GM23248 (cell line): ENCODE measurements around the gene ZNF552. TPM values are rescaled to one million over a fixed set of nuclear protein-coding genes. Genes with fewer than 3 reads are reported as not detected.
"Not testable (repeated sequence)": the region's sequence is repeated elsewhere in the genome, so short reads cannot be mapped to it uniquely, and the experiment has no call there.

Source experiments
- DNase-seq: peaks from one replicate; pipeline ENCODE4 v3.0.0-alpha.2; 2015
- H2AFZ ChIP-seq: fragments of 200-600 bp; sonication (generic); 2 replicates; pipeline ENCODE4 v1.6.1; 2016; ENCODE audit warnings: antibody characterized with exemption
- H3F3A ChIP-seq: fragments of 200-600 bp; sonication (generic); 2 replicates; pipeline ENCODE4 v1.6.1; 2016; ENCODE audit warnings: mild to moderate bottlenecking, antibody characterized with exemption, mixed run types; ENCODE audit not compliant: insufficient read depth
- H3K27ac ChIP-seq: fragments of 200-600 bp; sonication (generic); 2 replicates; pipeline ENCODE4 v1.5.1; 2016; ENCODE audit warnings: mild to moderate bottlenecking
- H3K27me3 ChIP-seq: fragments of 200-600 bp; sonication (generic); replicated peaks from 2 replicates; pipeline ENCODE4 v1.6.1; 2016; ENCODE audit warnings: mild to moderate bottlenecking; ENCODE audit not compliant: insufficient read depth
- H3K36me3 ChIP-seq: fragments of 200-600 bp; sonication (generic); 2 replicates; pipeline ENCODE4 v1.6.1; 2016; ENCODE audit warnings: low read depth, mild to moderate bottlenecking
- H3K4me1 ChIP-seq: fragments of 200-600 bp; sonication (generic); 2 replicates; pipeline ENCODE4 v1.6.1; 2016; ENCODE audit warnings: mild to moderate bottlenecking; ENCODE audit not compliant: insufficient read depth
- H3K4me2 ChIP-seq: fragments of 200-600 bp; sonication (generic); one replicate; pipeline ENCODE4 v1.6.1; 2016; ENCODE audit warnings: mild to moderate bottlenecking; ENCODE audit not compliant: unreplicated experiment
- H3K4me3 ChIP-seq: fragments of 200-600 bp; sonication (generic); 2 replicates; pipeline ENCODE4 v1.5.1; 2016; ENCODE audit warnings: mild to moderate bottlenecking
- H3K79me2 ChIP-seq: fragments of 200-600 bp; sonication (generic); 2 replicates; pipeline ENCODE4 v1.6.1; 2016; ENCODE audit warnings: mild to moderate bottlenecking; ENCODE audit not compliant: insufficient read depth
- H3K9ac ChIP-seq: fragments of 200-600 bp; sonication (generic); 2 replicates; pipeline ENCODE4 v1.6.1; 2016; ENCODE audit warnings: mild to moderate bottlenecking
- H3K9me2 ChIP-seq: fragments of 200-600 bp; sonication (generic); 2 replicates; pipeline ENCODE4 v1.6.1; 2016; ENCODE audit warnings: mixed run types, mild to moderate bottlenecking, moderate library complexity; ENCODE audit not compliant: insufficient read depth
- H3K9me3 ChIP-seq: fragments of 200-600 bp; sonication (generic); one replicate; pipeline ENCODE4 v1.6.1; 2017; ENCODE audit warnings: low read depth
- H4K20me1 ChIP-seq: fragments of 200-600 bp; sonication (generic); 2 replicates; pipeline ENCODE4 v1.6.0; 2016; ENCODE audit not compliant: insufficient read depth
- EZH2 ChIP-seq: fragments of 200-600 bp; sonication (generic); IDR thresholded peaks from 2 replicates; pipeline ENCODE4 v1.6.1; 2018; ENCODE audit warnings: antibody characterized with exemption, mild to moderate bottlenecking; ENCODE audit not compliant: insufficient read depth, poor library complexity, severe bottlenecking
- EZH2phosphoT487 ChIP-seq: fragments of 200-600 bp; sonication (generic); IDR thresholded peaks from 2 replicates; pipeline ENCODE4 v1.6.1; 2018; ENCODE audit warnings: antibody characterized with exemption, moderate library complexity, mild to moderate bottlenecking, low read depth; ENCODE audit not compliant: insufficient read depth
- WGBS, 2 experiments: methylation state at CpG; one replicate each; pipeline ENCODE4 v1.1.6; 2015 to 2017; ENCODE audit warnings: low lambda C conversion rate in 2 of 2, low coverage in 1 of 2; ENCODE audit errors: missing lambda C conversion rate in 2 of 2; 5-methylcytosine and 5-hydroxymethylcytosine counted together
- in situ Hi-C: fragments of 300-500 bp; cut with MboI; formaldehyde crosslinking; loops from 2 replicates; pipeline ENCODE4 v1.15.0; 2020
- polyA plus RNA-seq: library from polyadenylated mRNA; unstranded; fragments of >200 nt; fragmentation: Nextera tagmentation; extraction: Ambion mirVana; gene quantifications from 2 replicates; pipeline ENCODE4 v1.2.1, GENCODE V29; 2016
- total RNA-seq: library from RNA; depleted of rRNA; stranded (reverse); fragments of >200 nt; shearing (Covaris generic); gene quantifications from 2 replicates; pipeline ENCODE4 v1.2.3, GENCODE V29; 2014; rRNA removed

Gene ZNF552
- total RNA-seq = 2.9 and 4.3 TPM in 2 replicates
- polyA plus RNA-seq = 2.7 and 3.2 TPM in 2 replicates

DNA sequence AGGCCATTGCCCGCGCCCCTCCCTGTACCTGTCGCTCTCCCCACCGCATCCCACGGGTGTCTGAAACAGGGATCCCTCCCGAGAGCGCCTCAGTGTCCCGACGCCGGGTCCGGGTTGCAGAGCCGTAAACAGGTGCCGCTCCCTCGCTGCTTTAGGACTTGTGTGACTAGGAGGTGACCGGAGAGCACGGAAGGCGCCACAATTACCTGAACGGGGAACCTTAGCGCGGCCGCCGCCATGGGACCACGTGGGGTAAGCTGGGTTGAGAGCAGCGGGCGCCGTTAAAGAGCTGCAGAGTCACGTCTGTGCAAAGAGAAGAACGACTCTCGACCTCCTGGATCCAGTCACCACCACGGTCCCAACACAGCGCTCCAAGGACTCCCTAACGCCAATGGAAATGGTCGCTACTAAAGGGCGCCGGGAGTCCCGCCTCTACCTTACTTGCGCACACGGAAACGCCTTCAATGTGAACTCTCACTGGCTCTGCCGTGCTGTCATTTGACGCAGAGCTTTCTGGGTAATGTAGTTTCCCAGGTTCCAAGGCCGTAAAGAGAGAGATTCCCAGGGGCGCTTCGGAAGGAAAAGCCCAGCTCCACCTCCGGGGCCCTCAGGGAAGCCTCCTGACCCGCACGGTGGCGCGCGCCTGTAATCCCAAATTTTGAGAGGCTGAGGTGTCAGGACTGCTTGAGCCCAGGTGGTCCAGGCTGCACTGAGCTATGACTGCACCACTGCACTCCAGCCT lies at the start of gene ZNF552:
TSS of gene ZNF552 (minus strand) at position 409 of the 742 bp plus-strand sequence. CDS start at position 239, 170 bp downstream.
- WGBS, 2 experiments = 2% methylated on average over 47 to 49 of the region's 50 CpGs
- in situ Hi-C loops = no loop called here
- H3K27ac ChIP-seq = peak within 1 kb of the TSS; percentile 47

DNA sequence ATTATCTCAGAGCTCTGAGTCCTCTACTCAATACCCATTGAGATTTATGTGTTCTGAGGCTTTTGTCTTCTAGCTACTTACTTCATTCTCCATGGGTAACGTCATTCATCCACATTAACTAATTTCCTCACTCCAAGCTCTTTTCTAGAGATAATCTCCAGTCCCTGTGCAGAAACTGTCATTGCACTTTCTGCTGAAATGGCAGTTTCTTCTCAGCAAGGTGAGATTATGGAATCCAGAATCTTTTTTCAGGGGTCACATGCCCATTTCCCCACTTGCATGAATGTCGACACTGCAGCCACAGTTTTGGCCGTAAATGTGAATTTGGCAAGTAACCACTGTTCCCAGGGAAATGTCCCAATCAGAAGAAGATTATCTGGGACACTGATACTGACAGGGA lies 47.6 kb upstream of the ZNF552 start:
- peaks cover 25% of the 10 kb centered on the region; the same call in 1 of the 2 replicates for H3F3A ChIP-seq
- in situ Hi-C loops, H3K27ac ChIP-seq, H2AFZ ChIP-seq, H4K20me1 ChIP-seq, H3K27me3 ChIP-seq, H3K4me2 ChIP-seq, H3K9me2 ChIP-seq, H3K9me3 ChIP-seq, DNase-seq, H3K9ac ChIP-seq, H3K4me3 ChIP-seq, H3K4me1 ChIP-seq: not testable (repeated sequence)
- peaks cover 78% of the 10 kb centered on the region for H3K79me2 ChIP-seq
- 88 to 93% methylated on average over 3 of the region's 3 CpGs for WGBS, 2 experiments
- peaks cover 71% of the 10 kb centered on the region for H3K36me3 ChIP-seq

More for the DNA sequence above, at the start of gene ZNF552:
- H3K4me1 ChIP-seq = peaks cover 4% of the 10 kb centered on the region; the same call in 1 of the 2 replicates
- no peaks in the 10 kb centered on the region for H3K36me3 ChIP-seq
- H3K9me3 ChIP-seq = no peaks in the 10 kb centered on the region
- peaks cover 67% of the 10 kb centered on the region for H3K79me2 ChIP-seq
- peak within 1 kb of the TSS; percentile 87 for H3K4me2 ChIP-seq
- H3K9me2 ChIP-seq = no peaks in the 10 kb centered on the region
- H2AFZ ChIP-seq = peak within 1 kb of the TSS; percentile 86
- H3K27me3 ChIP-seq = no peaks in the 10 kb centered on the region
- H3K4me3 ChIP-seq = peak within 1 kb of the TSS; percentile 93
- peak; percentile 97 for DNase-seq
- H4K20me1 ChIP-seq = no peaks in the 10 kb centered on the region
- H3K9ac ChIP-seq = peak within 1 kb of the TSS; percentile 91
- TF ChIP-seq EZH2 = no peak
- TF ChIP-seq EZH2phosphoT487 = no peak
- H3F3A ChIP-seq = no peaks in the 10 kb centered on the region

DNA sequence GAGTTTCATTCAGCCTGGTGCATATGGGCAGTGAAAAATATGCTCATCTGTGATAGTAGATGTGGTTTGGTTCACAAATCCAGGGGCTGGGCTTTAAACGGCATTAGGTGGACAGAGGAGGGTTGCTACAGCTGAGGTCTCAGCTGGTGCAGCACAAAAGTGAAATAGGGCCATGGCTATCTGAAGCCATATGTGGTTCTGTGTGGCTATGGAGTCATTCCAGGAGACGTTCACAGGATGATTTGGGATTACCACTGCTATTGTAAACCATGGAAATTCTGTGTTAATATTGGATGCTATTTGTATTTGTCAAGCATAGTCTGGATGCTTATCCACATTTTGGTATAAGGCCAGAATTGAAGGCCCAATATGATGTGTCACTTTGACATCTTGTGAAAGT lies 39.4 kb upstream of the ZNF552 start:
- in situ Hi-C loops, H3F3A ChIP-seq, H3K9me3 ChIP-seq, H3K27me3 ChIP-seq, DNase-seq, H2AFZ ChIP-seq, H3K4me2 ChIP-seq, H3K4me3 ChIP-seq, H3K9ac ChIP-seq, H3K4me1 ChIP-seq, H3K9me2 ChIP-seq, H4K20me1 ChIP-seq, H3K27ac ChIP-seq, H3K36me3 ChIP-seq: not testable (repeated sequence)
- WGBS, 2 experiments = 75% methylated on average over 2 of the region's 2 CpGs
- peaks cover 81% of the 10 kb centered on the region for H3K79me2 ChIP-seq

DNA sequence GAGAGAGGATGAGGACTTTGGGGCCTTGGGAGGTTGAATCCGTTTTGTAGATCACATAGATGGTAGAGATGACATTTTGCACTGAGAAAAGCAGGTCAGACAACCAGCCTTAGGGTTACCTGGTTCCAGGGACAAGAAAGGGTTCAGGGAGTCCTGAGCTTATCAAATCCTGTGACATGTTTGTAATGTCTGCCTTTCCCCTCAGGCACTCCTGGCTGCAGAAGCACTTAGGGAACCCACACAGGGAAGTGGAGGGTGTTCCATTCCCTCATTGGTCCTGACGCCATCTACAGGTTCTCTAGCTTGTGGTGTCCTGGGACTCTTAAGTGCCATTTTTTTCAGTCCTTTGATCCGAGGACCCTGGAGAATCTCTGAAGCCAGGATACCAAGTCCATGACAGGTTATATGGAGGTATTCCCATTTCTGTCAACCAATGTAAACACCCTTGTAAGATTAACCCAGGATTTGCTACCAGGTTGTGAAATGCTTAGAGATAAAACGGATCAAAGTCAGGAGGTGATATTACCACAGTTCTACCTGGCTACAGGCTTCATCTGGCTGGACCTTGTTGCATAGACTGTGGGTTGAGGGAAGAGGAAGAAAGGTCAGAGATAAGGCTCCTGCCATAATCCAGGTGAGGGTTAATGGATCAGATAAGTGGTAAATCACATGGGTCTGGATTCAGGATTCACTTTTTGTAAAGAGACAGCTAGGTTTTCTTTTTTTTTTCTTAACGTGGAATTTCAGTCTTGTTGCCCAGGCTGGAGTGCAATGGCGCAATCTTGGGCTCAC lies 37.3 kb upstream of the ZNF552 start:
- H3F3A ChIP-seq, H3K9me3 ChIP-seq, H3K9me2 ChIP-seq, H3K27me3 ChIP-seq, H3K9ac ChIP-seq, H3K36me3 ChIP-seq, H3K4me1 ChIP-seq, DNase-seq, H2AFZ ChIP-seq, H3K4me3 ChIP-seq, H3K27ac ChIP-seq, in situ Hi-C loops, H4K20me1 ChIP-seq: not testable (repeated sequence)
- Histone ChIP-seq H3K4me2 (peak overlapping the region; percentile 90), H3K79me2 (peaks cover 89% of the 10 kb centered on the region)
- WGBS, 2 experiments = 92 to 93% methylated on average over 6 of the region's 6 CpGs
